DMS153 treated with DMSO at 0.1 percent for 48 hours (cell line): ENCODE measurements around the gene C6orf132.

ENCODE experiments used
- DNase-seq: peaks from one replicate; lab custom pipeline; 2025; ENCODE audit not compliant: unreplicated experiment; lab: John Stamatoyannopoulos, UW

Gene C6orf132

GRCh38 chr6:42135722-42136121, 6.7 kb downstream of the C6orf132 start:
- DNase-seq, result no peak

- no peak for DNase-seq
Measured at GRCh38 chr6:42135161-42135560, 7.3 kb downstream of the C6orf132 start.

GRCh38 chr6:42133926-42134325, 8.5 kb downstream of the C6orf132 start:
- no peak for DNase-seq

GRCh38 chr6:42131531-42131930, 10.9 kb downstream of the C6orf132 start:
- no peak for DNase-seq

GRCh38 chr6:42129360-42129676, 13.1 kb downstream of the C6orf132 start:
- no peak for DNase-seq

- DNase-seq, result no peak
Measured at GRCh38 chr6:42128460-42129359, 13.7 kb downstream of the C6orf132 start.

GRCh38 chr6:42125663-42126062, 16.8 kb downstream of the C6orf132 start:
- DNase-seq, result no peak

GRCh38 chr6:42125231-42125630, 17.2 kb downstream of the C6orf132 start:
- DNase-seq, result no peak

- DNase-seq, result no peak
Measured at GRCh38 chr6:42124223-42124836, 18.1 kb downstream of the C6orf132 start.

- no peak for DNase-seq
Measured at GRCh38 chr6:42123379-42124103, 18.9 kb downstream of the C6orf132 start.

GRCh38 chr6:42120895-42121865, 21.2 kb downstream of the C6orf132 start:
- no peak for DNase-seq

GRCh38 chr6:42118162-42119001, 24.0 kb downstream of the C6orf132 start:
- no peak for DNase-seq

GRCh38 chr6:42117843-42118161, 24.6 kb downstream of the C6orf132 start:
- no peak for DNase-seq

GRCh38 chr6:42113936-42114636, 28.3 kb downstream of the C6orf132 start:
- DNase-seq, result no peak

- no peak for DNase-seq
Measured at GRCh38 chr6:42112351-42112750, 30.1 kb downstream of the C6orf132 start.

GRCh38 chr6:42110683-42111082, 31.7 kb downstream of the C6orf132 start:
- no peak for DNase-seq

- no peak for DNase-seq
Measured at GRCh38 chr6:42108071-42108470, 34.3 kb downstream of the C6orf132 start.

- no peak for DNase-seq
Measured at GRCh38 chr6:42106112-42107023, 36.1 kb downstream of the C6orf132 start.
